Stimulated activated naive B cell treated with anti-CD40 and anti-IgM and Interleukin-4, amounts not matched to agents 10 μg/mL and 1 μg/mL and 100 μg/mL, for 72 hours (primary cell): ENCODE measurements around the gene CTDSP1.

ENCODE experiments used
- ATAC-seq, 2 donors: fragments of 150-1000 bp; cut with Tn5 transposase; replicated peaks; 2 replicates each; pipeline ENCODE4 v1.10.0; 2021; ENCODE audit warnings: moderate library complexity in 1 of 2
- DNase-seq: peaks from one replicate; pipeline ENCODE4 v3.0.0; 2021
- H3K27ac Mint-ChIP-seq: one replicate; pipeline ENCODE4 v1.8.0; 2022; ENCODE audit warnings: mild to moderate bottlenecking, mixed read lengths
- H3K27me3 Mint-ChIP-seq, 2 donors: one replicate each; pipeline ENCODE4 v1.8.0; 2022; ENCODE audit warnings: mixed read lengths in 2 of 2
- H3K36me3 Mint-ChIP-seq, 2 donors: one replicate each; pipeline ENCODE4 v1.8.0; 2022; ENCODE audit warnings: mixed read lengths in 2 of 2, mild to moderate bottlenecking in 1 of 2
- H3K4me1 Mint-ChIP-seq, 2 donors: one replicate each; pipeline ENCODE4 v1.8.0; 2022; ENCODE audit warnings: mixed read lengths in 2 of 2, mild to moderate bottlenecking in 1 of 2
- H3K4me3 Mint-ChIP-seq, 2 donors: one replicate each; pipeline ENCODE4 v1.8.0; 2022; ENCODE audit warnings: mild to moderate bottlenecking in 2 of 2, mixed read lengths in 2 of 2, moderate library complexity in 1 of 2
- H3K9me3 Mint-ChIP-seq, 2 donors: one replicate each; pipeline ENCODE4 v1.8.0; 2022; ENCODE audit warnings: mixed read lengths in 2 of 2, mild to moderate bottlenecking in 1 of 2

Gene CTDSP1

DNA sequence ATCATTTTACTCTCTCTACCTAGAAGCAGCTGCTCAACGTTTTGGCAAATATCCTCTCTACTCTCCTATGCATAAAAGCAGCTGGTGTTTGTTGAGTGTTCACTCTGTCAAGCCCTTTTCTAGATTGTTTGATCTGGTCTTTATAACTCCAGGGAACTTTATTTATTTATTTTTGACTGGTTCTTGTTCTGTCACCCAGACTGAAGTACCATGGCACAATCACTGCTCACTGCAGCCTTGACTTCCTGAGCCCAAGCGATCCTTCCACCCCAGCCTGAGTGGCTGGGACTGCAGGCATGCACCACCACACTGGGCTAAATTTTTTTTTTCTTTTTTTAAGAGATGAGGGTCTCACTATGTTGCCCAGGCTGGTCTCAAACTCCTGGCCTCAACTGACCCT, 30.3 kb upstream of the CTDSP1 start:
- Mint-ChIP-seq H3K4me1 (peaks cover 20 to 31% of the 10 kb centered on the region in 2 donors), H3K9me3 (no peaks in the 10 kb centered on the region), H3K27ac (peak overlapping the region; percentile 47), H3K36me3 (peaks cover 0 to 1% of the 10 kb centered on the region in 2 donors), H3K4me3 (peak overlapping the region in 1 of 2 donors; percentile 19), H3K27me3 (no peaks in the 10 kb centered on the region)
- DNase-seq, result no peak
- no peak for ATAC-seq

DNA sequence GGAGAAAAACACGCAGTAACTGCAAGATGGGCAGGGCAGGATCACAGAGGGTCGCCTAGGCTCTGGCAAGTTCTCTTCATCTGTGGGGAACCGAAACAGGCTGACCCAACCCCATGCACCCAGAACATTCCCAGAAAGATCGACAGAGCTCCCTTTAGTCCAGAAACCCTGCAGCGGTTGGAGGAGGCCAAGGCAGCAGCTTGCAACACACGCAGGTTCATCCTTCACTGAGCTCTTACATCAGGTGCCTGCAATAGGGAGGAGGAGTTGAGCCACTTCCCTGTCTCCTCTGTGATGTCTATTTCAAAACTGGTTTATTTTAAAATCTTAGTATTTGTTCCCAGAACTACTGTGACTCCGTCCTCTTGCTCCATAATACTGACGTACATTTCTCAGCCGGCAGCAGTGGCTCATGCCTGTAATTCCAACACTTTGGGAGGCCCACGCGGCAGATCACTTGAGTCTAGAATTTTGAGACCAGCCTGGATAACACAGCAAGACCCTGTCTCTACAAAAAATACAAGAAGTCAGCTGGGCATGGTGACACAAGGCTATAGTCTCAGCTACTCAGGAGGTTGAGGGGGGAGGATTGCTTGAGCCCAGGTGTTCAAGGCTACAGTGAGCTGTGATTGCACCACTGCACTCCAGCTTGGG, 29.1 kb upstream of the CTDSP1 start:
- H3K27ac Mint-ChIP-seq, result no peak overlapping the region
- no peak for DNase-seq
- peaks cover 0 to 1% of the 10 kb centered on the region in 2 donors for H3K36me3 Mint-ChIP-seq
- H3K4me1 Mint-ChIP-seq, result peaks cover 18 to 25% of the 10 kb centered on the region in 2 donors
- ATAC-seq, result no peak
- no peaks in the 10 kb centered on the region for H3K9me3 Mint-ChIP-seq
- H3K4me3 Mint-ChIP-seq, result no peak overlapping the region
- no peaks in the 10 kb centered on the region for H3K27me3 Mint-ChIP-seq

DNA sequence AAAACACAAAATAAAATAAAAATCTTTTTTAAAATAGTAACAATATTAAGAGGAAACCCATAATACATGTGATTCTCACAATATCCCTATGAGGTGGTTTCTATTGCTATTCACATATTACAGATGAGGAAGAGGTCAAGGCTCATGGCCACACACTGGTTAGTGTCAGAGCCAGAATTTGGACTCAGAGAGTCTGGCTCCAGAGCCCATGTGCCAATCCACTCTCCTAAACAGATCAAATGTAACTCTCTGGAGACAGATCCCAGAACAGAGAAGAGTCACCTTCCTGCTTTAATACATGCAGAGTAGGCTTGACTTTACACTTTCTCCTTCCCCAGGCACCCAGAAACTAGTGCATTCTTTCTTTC, 27.7 kb upstream of the CTDSP1 start:
- DNase-seq, result no peak
- ATAC-seq, result no peak

GRCh38 chr2:218374795-218375194, 24.9 kb upstream of the CTDSP1 start:
- no peak for ATAC-seq
- no peaks in the 10 kb centered on the region for H3K27me3 Mint-ChIP-seq
- no peaks in the 10 kb centered on the region for H3K9me3 Mint-ChIP-seq
- no peak for DNase-seq
- no peaks in the 10 kb centered on the region for H3K36me3 Mint-ChIP-seq
- no peak overlapping the region for H3K27ac Mint-ChIP-seq
- peaks cover 12 to 15% of the 10 kb centered on the region in 2 donors for H3K4me1 Mint-ChIP-seq
- H3K4me3 Mint-ChIP-seq, result no peak overlapping the region

More for the DNA sequence above, 27.7 kb upstream of the CTDSP1 start:
- Mint-ChIP-seq H3K4me3 (no peak overlapping the region), H3K9me3 (no peaks in the 10 kb centered on the region), H3K27ac (no peak overlapping the region), H3K36me3 (peaks cover 0 to 1% of the 10 kb centered on the region in 2 donors), H3K4me1 (peaks cover 18 to 23% of the 10 kb centered on the region in 2 donors), H3K27me3 (no peaks in the 10 kb centered on the region)

- H3K36me3 Mint-ChIP-seq, result no peaks in the 10 kb centered on the region
- H3K27me3 Mint-ChIP-seq, result no peaks in the 10 kb centered on the region
- no peak overlapping the region for H3K27ac Mint-ChIP-seq
- ATAC-seq, result no peak
- peaks cover 8 to 11% of the 10 kb centered on the region in 2 donors for H3K4me1 Mint-ChIP-seq
- no peak overlapping the region for H3K4me3 Mint-ChIP-seq
- H3K9me3 Mint-ChIP-seq, result no peaks in the 10 kb centered on the region
- DNase-seq, result no peak
Observed at GRCh38 chr2:218375212-218375611, 24.5 kb upstream of the CTDSP1 start.

DNA sequence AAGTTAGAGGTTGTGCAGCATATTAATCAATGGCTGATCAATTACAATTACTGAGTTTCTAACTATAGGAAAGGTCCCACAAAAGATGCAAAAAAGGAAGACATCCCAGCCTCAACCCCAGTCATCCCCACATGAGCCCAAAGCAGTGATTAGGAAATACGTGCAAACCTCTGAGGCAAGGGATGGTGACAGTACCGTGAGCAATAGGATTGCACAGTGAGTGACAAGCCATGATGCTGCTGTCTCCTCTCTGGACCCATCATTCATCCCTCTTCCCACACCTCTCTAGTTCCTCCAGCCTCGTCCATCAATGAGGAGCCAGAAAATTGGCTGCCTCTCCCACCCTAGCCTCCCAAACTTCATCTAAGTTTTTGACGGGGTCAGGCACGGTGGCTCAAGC, 21.6 kb upstream of the CTDSP1 start:
- peaks cover 4 to 7% of the 10 kb centered on the region in 2 donors for H3K4me1 Mint-ChIP-seq
- DNase-seq, result no peak
- ATAC-seq, result no peak
- no peak overlapping the region for H3K4me3 Mint-ChIP-seq
- H3K36me3 Mint-ChIP-seq, result no peaks in the 10 kb centered on the region
- H3K9me3 Mint-ChIP-seq, result no peaks in the 10 kb centered on the region
- no peaks in the 10 kb centered on the region for H3K27me3 Mint-ChIP-seq
- H3K27ac Mint-ChIP-seq, result no peak overlapping the region

DNA sequence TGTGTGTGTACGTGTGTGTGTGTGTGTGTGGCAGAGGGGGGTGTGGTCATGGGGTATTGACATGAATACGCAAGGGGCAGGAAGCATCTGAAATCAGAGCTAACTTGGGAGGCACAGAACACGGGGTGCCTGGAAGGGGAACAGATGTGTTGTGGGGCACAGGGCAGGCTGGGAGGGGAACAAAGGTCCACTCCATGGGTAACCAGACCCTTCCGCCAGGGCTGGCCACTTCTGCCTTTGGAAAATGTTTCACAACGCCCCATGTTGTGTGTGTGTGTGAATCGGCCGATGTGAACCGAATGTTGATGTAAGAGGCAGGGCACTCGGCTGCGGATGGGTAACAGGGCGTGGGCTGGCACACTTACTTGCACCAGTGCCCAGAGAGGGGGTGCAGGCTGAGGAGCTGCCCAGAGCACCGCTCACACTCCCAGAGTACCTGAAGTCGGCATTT, 17.7 kb upstream of the CTDSP1 start, which contains the start of gene SLC11A1:
Gene SLC11A1, plus strand, starts transcription at position 358 of the 451 bp plus-strand sequence. CDS start 96 bp downstream, outside the sequence.
- H3K27ac Mint-ChIP-seq, result peak within 1 kb of the TSS; percentile 73
- DNase-seq (no peak), ATAC-seq (peak in 1 of 2 donors; percentile 12)
- H3K4me3 Mint-ChIP-seq, result no peak within 1 kb of the TSS
- H3K9me3 Mint-ChIP-seq, result no peaks in the 10 kb centered on the region
- H3K27me3 Mint-ChIP-seq, result peaks cover under 1 to 7% of the 10 kb centered on the region in 2 donors
- no peaks in the 10 kb centered on the region for H3K36me3 Mint-ChIP-seq
- peaks cover 4 to 8% of the 10 kb centered on the region in 2 donors for H3K4me1 Mint-ChIP-seq

- Mint-ChIP-seq H3K9me3 (no peaks in the 10 kb centered on the region), H3K36me3 (no peaks in the 10 kb centered on the region), H3K27ac (no peak overlapping the region), H3K27me3 (peaks cover 4 to 15% of the 10 kb centered on the region in 2 donors), H3K4me3 (no peak overlapping the region), H3K4me1 (peaks cover 7 to 17% of the 10 kb centered on the region in 2 donors)
- DNase-seq (no peak), ATAC-seq (no peak)
Observed at GRCh38 chr2:218382785-218383184, 16.9 kb upstream of the CTDSP1 start.

GRCh38 chr2:218383892-218384519, 15.7 kb upstream of the CTDSP1 start:
- H3K4me3 Mint-ChIP-seq, result no peak overlapping the region
- no peaks in the 10 kb centered on the region for H3K36me3 Mint-ChIP-seq
- no peaks in the 10 kb centered on the region for H3K9me3 Mint-ChIP-seq
- no peak for ATAC-seq
- no peak for DNase-seq
- H3K27me3 Mint-ChIP-seq, result peaks cover 4 to 17% of the 10 kb centered on the region in 2 donors
- peaks cover 7 to 18% of the 10 kb centered on the region in 2 donors for H3K4me1 Mint-ChIP-seq
- no peak overlapping the region for H3K27ac Mint-ChIP-seq

- H3K36me3 Mint-ChIP-seq, result no peaks in the 10 kb centered on the region
- H3K4me3 Mint-ChIP-seq, result no peak overlapping the region
- H3K4me1 Mint-ChIP-seq, result peaks cover 7 to 18% of the 10 kb centered on the region in 2 donors
- no peak for ATAC-seq
- no peak overlapping the region for H3K27ac Mint-ChIP-seq
- no peak for DNase-seq
- H3K27me3 Mint-ChIP-seq, result peaks cover 4 to 17% of the 10 kb centered on the region in 2 donors
- H3K9me3 Mint-ChIP-seq, result no peaks in the 10 kb centered on the region
Observed at GRCh38 chr2:218384975-218385374, 14.7 kb upstream of the CTDSP1 start.

DNA sequence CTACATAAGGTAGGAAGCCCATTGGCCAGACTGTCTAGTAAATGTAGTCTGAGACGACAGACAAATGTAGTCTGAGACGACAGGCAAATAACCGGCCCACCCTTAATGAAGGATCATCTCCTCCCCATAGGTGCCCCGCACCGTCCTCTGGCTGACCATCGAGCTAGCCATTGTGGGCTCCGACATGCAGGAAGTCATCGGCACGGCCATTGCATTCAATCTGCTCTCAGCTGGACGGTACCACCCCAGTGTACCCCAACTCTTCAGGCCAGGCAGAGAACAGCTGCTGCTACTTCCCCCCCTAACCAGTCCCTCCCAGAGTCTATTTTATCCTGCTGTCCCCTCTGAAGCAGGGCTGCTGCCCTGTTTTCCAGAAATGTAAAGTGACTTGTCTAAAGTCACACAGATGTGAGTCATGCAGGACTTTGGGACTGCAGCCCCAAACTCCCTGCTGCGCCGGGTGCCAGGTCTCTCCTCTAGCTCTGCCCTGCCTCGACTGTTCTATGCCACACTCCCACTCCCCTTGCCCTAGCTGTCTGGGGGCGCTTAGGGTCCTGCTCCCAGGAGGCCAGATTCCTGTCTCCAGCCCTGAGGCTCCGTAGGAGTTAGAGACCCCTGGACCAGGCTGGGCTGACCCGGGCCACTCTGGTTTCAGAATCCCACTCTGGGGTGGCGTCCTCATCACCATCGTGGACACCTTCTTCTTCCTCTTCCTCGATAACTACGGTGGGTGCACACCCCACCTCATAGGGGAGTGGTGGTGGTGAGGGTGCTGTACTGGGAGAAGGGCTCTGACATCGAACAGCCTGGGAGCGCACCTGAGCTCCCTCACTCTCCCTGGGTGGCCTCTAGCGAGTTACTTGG, 12.9 kb upstream of the CTDSP1 start:
- no peak overlapping the region for H3K27ac Mint-ChIP-seq
- peaks cover 4 to 17% of the 10 kb centered on the region in 2 donors for H3K27me3 Mint-ChIP-seq
- H3K36me3 Mint-ChIP-seq, result no peaks in the 10 kb centered on the region
- no peak for ATAC-seq
- H3K9me3 Mint-ChIP-seq, result no peaks in the 10 kb centered on the region
- peaks cover 6 to 15% of the 10 kb centered on the region in 2 donors for H3K4me1 Mint-ChIP-seq
- DNase-seq, result no peak
- peak overlapping the region; percentile 59 to 75 for H3K4me3 Mint-ChIP-seq

DNA sequence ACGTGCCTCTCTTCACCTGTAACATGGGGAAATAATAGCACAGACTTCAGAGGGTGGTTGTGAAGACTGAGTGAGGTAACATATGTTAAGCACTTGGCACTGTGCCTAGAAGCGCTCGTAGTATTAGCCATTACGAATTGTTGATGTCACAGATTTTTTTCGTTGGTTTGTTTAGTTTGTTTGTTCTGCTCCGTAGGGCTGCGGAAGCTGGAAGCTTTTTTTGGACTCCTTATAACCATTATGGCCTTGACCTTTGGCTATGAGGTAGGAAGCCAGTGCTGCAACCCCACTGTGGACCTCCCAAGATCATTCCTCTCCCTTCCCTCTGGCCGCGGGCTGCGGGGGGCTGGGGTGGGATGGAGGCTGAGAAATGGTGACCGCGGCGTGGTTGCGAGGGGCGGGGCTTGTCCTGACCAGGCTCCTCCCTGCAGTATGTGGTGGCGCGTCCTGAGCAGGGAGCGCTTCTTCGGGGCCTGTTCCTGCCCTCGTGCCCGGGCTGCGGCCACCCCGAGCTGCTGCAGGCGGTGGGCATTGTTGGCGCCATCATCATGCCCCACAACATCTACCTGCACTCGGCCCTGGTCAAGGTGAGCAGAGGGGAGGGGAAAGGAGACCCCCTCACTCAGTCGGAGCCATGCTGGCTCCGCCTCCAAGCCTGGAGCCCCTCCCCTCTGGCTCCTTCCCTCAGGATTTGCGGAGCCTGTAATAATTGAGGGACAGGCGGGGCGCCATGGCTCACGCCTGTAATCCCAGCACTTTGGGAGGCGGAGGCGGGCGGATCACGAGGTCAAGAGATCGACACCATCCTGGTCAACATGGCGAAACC, 12.1 kb upstream of the CTDSP1 start:
- DNase-seq (no peak), ATAC-seq (peak; percentile 82)
- H3K27ac Mint-ChIP-seq, result no peak overlapping the region

DNA sequence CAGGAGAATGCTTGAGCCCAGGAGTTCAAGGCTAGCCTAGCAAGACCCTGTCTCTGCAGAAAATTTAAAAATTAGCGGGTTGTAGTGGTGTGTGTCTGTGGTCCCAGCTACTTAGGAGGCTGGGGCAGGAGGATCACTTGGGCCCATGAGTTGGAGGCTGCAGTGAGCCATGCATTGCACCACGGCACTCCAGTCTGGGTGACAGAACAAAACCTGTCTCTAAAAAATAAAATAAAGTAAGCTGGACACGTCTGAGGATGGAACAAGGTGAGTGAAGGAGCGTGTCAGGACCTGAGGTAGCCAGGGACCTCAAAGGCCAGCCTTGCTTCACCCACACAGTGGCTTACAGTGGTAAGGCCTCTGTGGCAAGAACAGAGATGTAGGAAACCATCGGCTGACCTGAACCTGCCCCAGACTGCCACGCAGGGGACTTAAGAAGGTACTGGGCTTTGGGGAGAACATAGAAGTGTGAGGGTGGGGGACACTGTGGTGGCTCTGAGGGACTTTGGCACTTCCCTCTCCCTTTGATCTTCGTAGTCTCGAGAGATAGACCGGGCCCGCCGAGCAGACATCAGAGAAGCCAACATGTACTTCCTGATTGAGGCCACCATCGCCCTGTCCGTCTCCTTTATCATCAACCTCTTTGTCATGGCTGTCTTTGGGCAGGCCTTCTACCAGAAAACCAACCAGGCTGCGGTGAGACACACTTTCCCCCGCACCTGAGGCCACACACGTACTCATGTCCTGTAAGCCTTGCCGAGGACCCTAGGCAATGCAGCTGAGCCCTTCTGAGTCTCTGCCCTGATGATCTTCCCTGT, 10.1 kb upstream of the CTDSP1 start:
- H3K4me1 Mint-ChIP-seq, result peaks cover 14 to 25% of the 10 kb centered on the region in 2 donors
- H3K27ac Mint-ChIP-seq, result no peak overlapping the region

More for the DNA sequence above, 12.1 kb upstream of the CTDSP1 start:
- no peaks in the 10 kb centered on the region for H3K9me3 Mint-ChIP-seq
- no peaks in the 10 kb centered on the region for H3K36me3 Mint-ChIP-seq
- peak overlapping the region; percentile 59 to 75 for H3K4me3 Mint-ChIP-seq
- H3K27me3 Mint-ChIP-seq, result peaks cover 4 to 17% of the 10 kb centered on the region in 2 donors
- peaks cover 3 to 10% of the 10 kb centered on the region in 2 donors for H3K4me1 Mint-ChIP-seq

More for the DNA sequence above, 10.1 kb upstream of the CTDSP1 start:
- ATAC-seq, result no peak
- H3K27me3 Mint-ChIP-seq, result peaks cover 4 to 17% of the 10 kb centered on the region in 2 donors
- no peak for DNase-seq
- H3K36me3 Mint-ChIP-seq, result no peaks in the 10 kb centered on the region
- H3K9me3 Mint-ChIP-seq, result no peaks in the 10 kb centered on the region
- H3K4me3 Mint-ChIP-seq, result no peak overlapping the region
